ENCODE data around the gene FBXO21. TPM values are rescaled to one million over a fixed set of nuclear protein-coding genes. Genes with fewer than 3 reads are reported as not detected.
A peak's percentile ranks its signal among the peaks of the same experiment; 100 is the strongest.

The FBXO21 gene
- total and polyA plus RNA-seq, 2 of the 13 experiments (the other 11 are each of a cell fraction or from before 2014, with no cell fraction given), result 15.6 to 32.5 TPM

- TF ChIP-seq ZNF224 (CRISPR knock-in tag; IDR thresholded peaks at IDR 0.05), result no peak
- TF ChIP-seq SETDB1 (CRISPR knock-in tag; IDR thresholded peaks at IDR 0.05; ENCODE audit: borderline replicate concordance), result no peak
- no peak for TF ChIP-seq PAX8 (CRISPR knock-in tag; IDR thresholded peaks at IDR 0.05; ENCODE audit: borderline replicate concordance)
- TF ChIP-seq ZNF687 (CRISPR knock-in tag; IDR thresholded peaks at IDR 0.05), result peak; percentile 86
- TF ChIP-seq NFKB2 (CRISPR knock-in tag; IDR thresholded peaks at IDR 0.05; ENCODE audit: borderline replicate concordance), result peak; percentile 51; the same call in 1 of the 2 replicates
- no peak for TF ChIP-seq HOXD1 (CRISPR knock-in tag; IDR thresholded peaks at IDR 0.05)
- TF ChIP-seq GATA4 (IDR thresholded peaks at IDR 0.05; ENCODE audit: borderline replicate concordance, low read depth), result no peak
- peak; percentile 46; the same call in 1 of the 2 replicates for TF ChIP-seq ATF2 (CRISPR knock-in tag; IDR thresholded peaks at IDR 0.05)
- peak; percentile 94 for TF ChIP-seq PBX2 (CRISPR knock-in tag; IDR thresholded peaks at IDR 0.05)
- no peak for TF ChIP-seq NFIC (IDR thresholded peaks at IDR 0.05; ENCODE audit: low read length)
- TF ChIP-seq MAFG (CRISPR knock-in tag; IDR thresholded peaks at IDR 0.05), result no peak
- no peak for TF ChIP-seq ZNF34 (CRISPR knock-in tag; IDR thresholded peaks at IDR 0.05; ENCODE audit: borderline replicate concordance)
- TF ChIP-seq ZSCAN20 (CRISPR knock-in tag; IDR thresholded peaks at IDR 0.05; ENCODE audit: borderline replicate concordance), result 0 out of 2 replicates have a peak, but pooled peaks have one; percentile 49
- no peak for TF ChIP-seq ZNF557 (CRISPR knock-in tag; IDR thresholded peaks at IDR 0.05)
- TF ChIP-seq KDM3A (CRISPR knock-in tag; IDR thresholded peaks at IDR 0.05; ENCODE audit: low read depth), result 0 out of 2 replicates have a peak, but pooled peaks have one; percentile 50
- TF ChIP-seq RCOR2 (CRISPR knock-in tag; IDR thresholded peaks at IDR 0.05), result no peak
- TF ChIP-seq TEAD3 (CRISPR knock-in tag; optimal IDR thresholded peaks at IDR 0.05; ENCODE audit: borderline replicate concordance), result peak; percentile 49
- TF ChIP-seq HDAC1 (CRISPR knock-in tag; IDR thresholded peaks at IDR 0.05), result no peak
- TF ChIP-seq TFAP4 (IDR thresholded peaks at IDR 0.05; ENCODE audit: borderline replicate concordance, low read depth), result peak; percentile 79
- no peak for TF ChIP-seq KLF13 (CRISPR knock-in tag; IDR thresholded peaks at IDR 0.05)
- TF ChIP-seq ZSCAN31 (CRISPR knock-in tag; IDR thresholded peaks at IDR 0.05; ENCODE audit: low read depth), result no peak
- TF ChIP-seq HOXA3 (CRISPR knock-in tag; IDR thresholded peaks at IDR 0.05), result peak; percentile 50; the same call in 1 of the 2 replicates
- 0 out of 2 replicates have a peak, but pooled peaks have one; percentile 19 for TF ChIP-seq RXRA (CRISPR knock-in tag; IDR thresholded peaks at IDR 0.05)
- 0 out of 2 replicates have a peak, but pooled peaks have one; percentile 29 for TF ChIP-seq NCOR1 (IDR thresholded peaks at IDR 0.05; ENCODE audit: borderline replicate concordance, low read length)
These were observed 34.8 kb downstream of the FBXO21 start (continued) for GRCh38 chr12:117155278-117156060.

Measured in HepG2 (cell line).